Mammary epithelial cell (primary cell): ENCODE results near the gene RNF157.

Experiments used
- CTCF ChIP-seq, 2 donors: IDR thresholded peaks in 1 of 2; conservative IDR thresholded peaks in 1 of 2; 2 replicates each; pipeline ENCODE4 v1.5.1; 2011 to 2012; ENCODE audit warnings: inconsistent platforms in 2 of 2, low read length in 2 of 2, mild to moderate bottlenecking in 2 of 2, control low read depth in 1 of 2, low read depth in 1 of 2; ENCODE audit not compliant: insufficient read depth in 1 of 2; ENCODE audit errors: extremely low read depth in 1 of 2
- EZH2 ChIP-seq: IDR thresholded peaks from 2 replicates; pipeline ENCODE4 v1.6.1; 2012; ENCODE audit warnings: low read length, inconsistent platforms, borderline replicate concordance

GRCh38 chr17:76275382-76276068 lies 35.2 kb upstream of the RNF157 start:
- TF ChIP-seq CTCF (conservative IDR thresholded peaks at IDR 0.05 in 1 of 2, IDR thresholded peaks at IDR 0.05 in 1 of 2; ENCODE audit: extremely low read depth in 1 of 2, insufficient read depth in 1 of 2, low read depth in 1 of 2, low read length in 2 of 2) (no peak), EZH2 (no peak)
